GM12878 (cell line): ENCODE data around the gene KCNH6. TPM values are rescaled to one million over a fixed set of nuclear protein-coding genes. Genes with fewer than 3 reads are reported as not detected.

ENCODE experiments used
- ATAC-seq: fragments of 200-7000 bp; cut with Tn5 transposase; 3 replicates; pipeline ENCODE4 v1.9.1; 2020; ENCODE audit warnings: mild to moderate bottlenecking, moderate library complexity
- BruUV-seq: library from RNA; stranded (reverse); fragments of 400-500 nt; replicated peaks from 2 replicates; lab custom pipeline; 2021; lab: Mats Ljungman, UMichigan
- CTCF ChIA-PET: fragments of 300-600 bp; sonication (Branson Sonifier 250); formaldehyde crosslinking; extraction: SDS; loops from one replicate; lab custom pipeline; 2021; ENCODE audit warnings: inconsistent platforms; lab: Yijun Ruan, JAX
- POLR2A ChIA-PET: fragments of 350-600 bp; formaldehyde crosslinking; extraction: SDS; loops from one replicate; lab custom pipeline; 2021; ENCODE audit warnings: inconsistent platforms; lab: Charles Lee
- RAD21 ChIA-PET: fragments of 300-600 bp; sonication (Branson Sonifier 250); formaldehyde crosslinking; loops from one replicate; lab custom pipeline; 2023; ENCODE audit warnings: antibody characterized with exemption; ENCODE audit not compliant: unreplicated experiment; lab: Charles Lee
- SMC1A ChIA-PET: fragments of 300-600 bp; sonication (Branson Sonifier 250); formaldehyde crosslinking; loops from one replicate; lab custom pipeline; 2023; ENCODE audit not compliant: unreplicated experiment, uncharacterized antibody; lab: Charles Lee
- DNase-seq: peaks from one replicate; pipeline ENCODE4 v3.0.0-alpha.2; 2011; ENCODE audit warnings: low read depth, low spot score
- FAIRE-seq: peaks from 3 replicates; lab custom pipeline; 2011; peaks lifted over from hg19 to GRCh38; lab: Jason Lieb, UNC
- H2AFZ ChIP-seq: 2 replicates; pipeline ENCODE4 v1.6.0; 2011; ENCODE audit warnings: low read depth, low read length, control low read depth; ENCODE audit not compliant: control insufficient read depth
- H3K27ac ChIP-seq: 2 replicates; pipeline ENCODE4 v1.5.1; 2011; ENCODE audit warnings: control low read depth; ENCODE audit not compliant: control insufficient read depth, insufficient read depth
- H3K27me3 ChIP-seq, 2 experiments: replicated peaks in 1 of 2; 2 replicates each; pipeline versions ENCODE4 v1.6.0 to v1.6.1; 2011; ENCODE audit warnings: low read length in 1 of 2; ENCODE audit not compliant: control insufficient read depth in 2 of 2, insufficient read depth in 2 of 2
- H3K36me3 ChIP-seq, 2 experiments: 2 replicates each; pipeline ENCODE4 v1.5.1; 2011; ENCODE audit warnings: low read length in 1 of 2; ENCODE audit not compliant: control insufficient read depth in 2 of 2, insufficient read depth in 2 of 2
- H3K4me1 ChIP-seq: 2 replicates; pipeline ENCODE4 v1.6.1; 2011; ENCODE audit warnings: mild to moderate bottlenecking, low read length, moderate library complexity, mixed read lengths; ENCODE audit not compliant: control insufficient read depth, insufficient read depth
- H3K4me2 ChIP-seq: 2 replicates; pipeline ENCODE4 v1.6.0; 2011; ENCODE audit warnings: control low read depth; ENCODE audit not compliant: control insufficient read depth, insufficient read depth
- H3K4me3 ChIP-seq: fragments of 200-600 bp; sonication (generic); 2 replicates; pipeline ENCODE4 v1.5.1; 2016
- H3K79me2 ChIP-seq: 2 replicates; pipeline ENCODE4 v1.6.0; 2011; ENCODE audit warnings: low read length; ENCODE audit not compliant: control insufficient read depth, insufficient read depth
- H3K9ac ChIP-seq: 2 replicates; pipeline ENCODE4 v1.8.0; 2011; ENCODE audit warnings: low read length, control low read depth, mixed read lengths; ENCODE audit not compliant: control insufficient read depth, insufficient read depth
- H3K9me3 ChIP-seq: replicated peaks from 3 replicates; pipeline ENCODE4 v1.5.1; 2011; ENCODE audit warnings: mild to moderate bottlenecking, low read length; ENCODE audit not compliant: control insufficient read depth, insufficient read depth
- H4K20me1 ChIP-seq: 2 replicates; pipeline ENCODE4 v1.6.0; 2011; ENCODE audit not compliant: control insufficient read depth, insufficient read depth
- CBFB ChIP-seq: IDR thresholded peaks from 2 replicates; pipeline ENCODE4 v1.6.1; 2016; ENCODE audit warnings: antibody characterized with exemption, low read depth
- GATAD2B ChIP-seq: fragments of 450-650 bp; conservative IDR thresholded peaks from 2 replicates; pipeline ENCODE4 v1.6.1; 2017; ENCODE audit warnings: low read depth, mild to moderate bottlenecking, moderate library complexity
- MTA2 ChIP-seq: fragments of 450-650 bp; IDR thresholded peaks from 2 replicates; pipeline ENCODE4 v1.6.1; 2016; ENCODE audit warnings: low read depth, mild to moderate bottlenecking, moderate library complexity
- MYC ChIP-seq: IDR thresholded peaks from 2 replicates; pipeline ENCODE4 v1.6.1; 2011; ENCODE audit warnings: mild to moderate bottlenecking, low read length, moderate library complexity, inconsistent platforms; ENCODE audit not compliant: insufficient read depth, insufficient replicate concordance, insufficient read length, severe bottlenecking
- NR2F1 ChIP-seq: fragments of 450-650 bp; conservative IDR thresholded peaks from 2 replicates; pipeline ENCODE4 v1.6.1; 2017; ENCODE audit warnings: mild to moderate bottlenecking
- POLR2AphosphoS2 ChIP-seq: IDR thresholded peaks from 2 replicates; pipeline ENCODE4 v1.6.1; 2011; ENCODE audit warnings: low read depth, mild to moderate bottlenecking, low read length, improper control_type of control experiment, moderate library complexity
- RB1 ChIP-seq: fragments of 450-650 bp; formaldehyde crosslinking; IDR thresholded peaks from 2 replicates; pipeline ENCODE4 v1.6.1; 2017; ENCODE audit warnings: mild to moderate bottlenecking, borderline replicate concordance
- RELA ChIP-seq: fragments of 450-650 bp; IDR thresholded peaks from 2 replicates; pipeline ENCODE4 v1.8.0; 2014; ENCODE audit warnings: borderline replicate concordance; ENCODE audit not compliant: partially characterized antibody
- RELB ChIP-seq: fragments of 450-650 bp; IDR thresholded peaks from 2 replicates; pipeline ENCODE4 v1.6.1; 2017; ENCODE audit warnings: low read depth, mild to moderate bottlenecking, moderate library complexity
- SMC3 ChIP-seq: IDR thresholded peaks from 2 replicates; pipeline ENCODE4 v1.6.1; 2011; ENCODE audit warnings: low read length, improper control_type of control experiment, borderline replicate concordance
- SP1 ChIP-seq: IDR thresholded peaks from one replicate; pipeline ENCODE4 v1.6.1; 2011; ENCODE audit warnings: low read depth, low read length
- STAT1 ChIP-seq: fragments of 450-650 bp; conservative IDR thresholded peaks from 2 replicates; pipeline ENCODE4 v1.6.1; 2014; ENCODE audit warnings: antibody characterized with exemption, mild to moderate bottlenecking
- TAF1 ChIP-seq: IDR thresholded peaks from 2 replicates; pipeline ENCODE4 v1.6.1; 2011; ENCODE audit warnings: mild to moderate bottlenecking, low read depth, low read length, borderline replicate concordance
- TCF7 ChIP-seq: IDR thresholded peaks from 2 replicates; pipeline ENCODE4 v1.6.1; 2014; ENCODE audit warnings: antibody characterized with exemption, borderline replicate concordance
- ZBED1 ChIP-seq: IDR thresholded peaks from 2 replicates; pipeline ENCODE4 v1.6.1; 2016; ENCODE audit warnings: borderline replicate concordance
- ZBTB4 ChIP-seq: fragments of 450-650 bp; formaldehyde crosslinking; IDR thresholded peaks from 2 replicates; pipeline ENCODE4 v1.4.0; 2022; ENCODE audit warnings: mild to moderate bottlenecking, moderate library complexity
- WGBS: methylation state at CpG from one replicate; pipeline ENCODE4 v1.1.6; 2016; ENCODE audit warnings: low lambda C conversion rate; ENCODE audit not compliant: insufficient replicate concordance, insufficient coverage; ENCODE audit errors: missing lambda C conversion rate; 5-methylcytosine and 5-hydroxymethylcytosine counted together
- in situ Hi-C: fragments of 300-500 bp; cut with MboI; formaldehyde crosslinking; loops from 9 replicates; pipeline ENCODE4 v1.14.3; 2018; ENCODE audit warnings: mixed read lengths
- intact Hi-C: fragments of 100-400 bp; cut with micrococcal nuclease; formaldehyde crosslinking; loops from one replicate; pipeline ENCODE4 v1.14.2; 2022; ENCODE audit not compliant: unreplicated experiment
- polyA plus RNA-seq, 11 experiments: library from polyadenylated mRNA; depleted of rRNA in 4 of 11; unstranded in 6 of 11; stranded (reverse) in 5 of 11; fragments of >200 nt; fragmentation: Nextera tagmentation in 4 of 11; fragmentation: Illumina TruSeq in 1 of 11; extraction: Ambion mirVana in 4 of 11; extraction: Trizol in 1 of 11; gene quantifications; 1 replicate in 1 of 11; 2 replicates in 10 of 11; pipeline versions ENCODE4 v1.2.1 to v1.2.3, GENCODE V29; 2011 to 2016; ENCODE audit warnings: inconsistent platforms in 2 of 11, missing spikeins in 2 of 11, low read depth in 1 of 11
- total RNA-seq, 4 experiments: library from RNA; depleted of rRNA in 3 of 4; stranded (reverse); fragments of >200 nt in 3 of 4; fragmentation: Illumina TruSeq in 1 of 4; extraction: Trizol in 1 of 4; gene quantifications; 2 replicates each; pipeline versions ENCODE4 v1.2.1 to v1.2.3, GENCODE V29; 2013 to 2021
- TF ChIP-seq, protein P1 (sequence below): fragments of 450-650 bp; IDR thresholded peaks from 2 replicates; pipeline ENCODE4 v1.6.1; 2018; ENCODE audit warnings: mild to moderate bottlenecking, low read depth, moderate library complexity; ENCODE audit not compliant: partially characterized antibody
- TF ChIP-seq, protein P2 (sequence below): IDR thresholded peaks from 2 replicates; pipeline ENCODE4 v1.6.1; 2012; ENCODE audit warnings: low read depth, low read length, improper control_type of control experiment

The KCNH6 gene
- total and polyA plus RNA-seq, 10 of the 15 experiments (the other 5 are each of a cell fraction or from before 2014, with no cell fraction given): not detected

- H3K9ac ChIP-seq: no peak overlapping the region
- in situ Hi-C loops (no loop called here), intact Hi-C loops (no loop called here)
- H4K20me1 ChIP-seq: peaks cover 6% of the 10 kb centered on the region; the same call in 1 of the 2 replicates
- H2AFZ ChIP-seq: no peak overlapping the region
- WGBS: 98% methylated on average over 5 of the region's 5 CpGs
- DNase-seq (no peak), ATAC-seq (no peak), FAIRE-seq (no peak)
- H3K9me3 ChIP-seq: no peaks in the 10 kb centered on the region
- ChIA-PET POLR2A (no interaction called here), SMC1A (no interaction called here), RAD21 (no interaction called here), CTCF (interaction anchor here (0.6 to 1.0 kb wide), 2 partner anchors 14 to 175 kb away, joined by 3 read pairs; no protein-coding TSS in a partner anchor)
- no peak overlapping the region for H3K27ac ChIP-seq
- no TSS peak for BruUV-seq
- H3K4me2 ChIP-seq: no peak overlapping the region
- no peaks in the 10 kb centered on the region for H3K4me1 ChIP-seq
- peaks cover 16 to 39% of the 10 kb centered on the region in 2 experiments for H3K36me3 ChIP-seq
- no peak overlapping the region for H3K4me3 ChIP-seq
- no peaks in the 10 kb centered on the region for H3K27me3 ChIP-seq
- H3K79me2 ChIP-seq: peaks cover 6% of the 10 kb centered on the region
- TF ChIP-seq RB1 (no peak), CBFB (no peak), ZBED1 (no peak), RELB (no peak), MYC (no peak), RELA (no peak), NR2F1 (no peak), ZBTB4 (CRISPR knock-in tag) (no peak), TAF1 (no peak), TCF7 (no peak), SMC3 (no peak), MTA2 (no peak), SP1 (no peak), STAT1 (no peak), GATAD2B (no peak), POLR2AphosphoS2 (no peak)
- TF ChIP-seq, protein P1, sequence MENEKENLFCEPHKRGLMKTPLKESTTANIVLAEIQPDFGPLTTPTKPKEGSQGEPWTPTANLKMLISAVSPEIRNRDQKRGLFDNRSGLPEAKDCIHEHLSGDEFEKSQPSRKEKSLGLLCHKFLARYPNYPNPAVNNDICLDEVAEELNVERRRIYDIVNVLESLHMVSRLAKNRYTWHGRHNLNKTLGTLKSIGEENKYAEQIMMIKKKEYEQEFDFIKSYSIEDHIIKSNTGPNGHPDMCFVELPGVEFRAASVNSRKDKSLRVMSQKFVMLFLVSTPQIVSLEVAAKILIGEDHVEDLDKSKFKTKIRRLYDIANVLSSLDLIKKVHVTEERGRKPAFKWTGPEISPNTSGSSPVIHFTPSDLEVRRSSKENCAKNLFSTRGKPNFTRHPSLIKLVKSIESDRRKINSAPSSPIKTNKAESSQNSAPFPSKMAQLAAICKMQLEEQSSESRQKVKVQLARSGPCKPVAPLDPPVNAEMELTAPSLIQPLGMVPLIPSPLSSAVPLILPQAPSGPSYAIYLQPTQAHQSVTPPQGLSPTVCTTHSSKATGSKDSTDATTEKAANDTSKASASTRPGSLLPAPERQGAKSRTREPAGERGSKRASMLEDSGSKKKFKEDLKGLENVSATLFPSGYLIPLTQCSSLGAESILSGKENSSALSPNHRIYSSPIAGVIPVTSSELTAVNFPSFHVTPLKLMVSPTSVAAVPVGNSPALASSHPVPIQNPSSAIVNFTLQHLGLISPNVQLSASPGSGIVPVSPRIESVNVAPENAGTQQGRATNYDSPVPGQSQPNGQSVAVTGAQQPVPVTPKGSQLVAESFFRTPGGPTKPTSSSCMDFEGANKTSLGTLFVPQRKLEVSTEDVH: no peak
- TF ChIP-seq, protein P2, sequence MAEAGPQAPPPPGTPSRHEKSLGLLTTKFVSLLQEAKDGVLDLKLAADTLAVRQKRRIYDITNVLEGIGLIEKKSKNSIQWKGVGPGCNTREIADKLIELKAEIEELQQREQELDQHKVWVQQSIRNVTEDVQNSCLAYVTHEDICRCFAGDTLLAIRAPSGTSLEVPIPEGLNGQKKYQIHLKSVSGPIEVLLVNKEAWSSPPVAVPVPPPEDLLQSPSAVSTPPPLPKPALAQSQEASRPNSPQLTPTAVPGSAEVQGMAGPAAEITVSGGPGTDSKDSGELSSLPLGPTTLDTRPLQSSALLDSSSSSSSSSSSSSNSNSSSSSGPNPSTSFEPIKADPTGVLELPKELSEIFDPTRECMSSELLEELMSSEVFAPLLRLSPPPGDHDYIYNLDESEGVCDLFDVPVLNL: no peak
These were observed 55.6 kb downstream of the KCNH6 start for GRCh38 chr17:63578769-63579111.
